ENCODE results near the gene NEURL2.
A peak's percentile ranks its signal among the peaks of the same experiment; 100 is the strongest.
"Not testable (repeated sequence)": the region's sequence is repeated elsewhere in the genome, so short reads cannot be mapped to it uniquely, and the experiment has no call there.

The NEURL2 gene, protein sequence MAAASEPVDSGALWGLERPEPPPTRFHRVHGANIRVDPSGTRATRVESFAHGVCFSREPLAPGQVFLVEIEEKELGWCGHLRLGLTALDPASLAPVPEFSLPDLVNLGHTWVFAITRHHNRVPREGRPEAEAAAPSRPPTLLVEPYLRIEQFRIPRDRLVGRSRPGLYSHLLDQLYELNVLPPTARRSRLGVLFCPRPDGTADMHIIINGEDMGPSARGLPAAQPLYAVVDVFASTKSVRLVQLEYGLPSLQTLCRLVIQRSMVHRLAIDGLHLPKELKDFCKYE

GRCh38 chr20:45890985-45891983, at the start of gene NEURL2, which contains the start of gene CTSA:
NEURL2 (minus strand) TSS chr20:45891208; CDS start chr20:45890991, 217 bp downstream.
CTSA (plus strand) TSS chr20:45891335; CDS start chr20:45891569, 234 bp downstream.
- DNase-seq, result peak; percentile 87

- DNase-seq, result no peak
Measured at GRCh38 chr20:45940469-45940868, 49.5 kb upstream of the NEURL2 start.

GRCh38 chr20:45940053-45940452, 49.0 kb upstream of the NEURL2 start:
- DNase-seq, result no peak

DNA sequence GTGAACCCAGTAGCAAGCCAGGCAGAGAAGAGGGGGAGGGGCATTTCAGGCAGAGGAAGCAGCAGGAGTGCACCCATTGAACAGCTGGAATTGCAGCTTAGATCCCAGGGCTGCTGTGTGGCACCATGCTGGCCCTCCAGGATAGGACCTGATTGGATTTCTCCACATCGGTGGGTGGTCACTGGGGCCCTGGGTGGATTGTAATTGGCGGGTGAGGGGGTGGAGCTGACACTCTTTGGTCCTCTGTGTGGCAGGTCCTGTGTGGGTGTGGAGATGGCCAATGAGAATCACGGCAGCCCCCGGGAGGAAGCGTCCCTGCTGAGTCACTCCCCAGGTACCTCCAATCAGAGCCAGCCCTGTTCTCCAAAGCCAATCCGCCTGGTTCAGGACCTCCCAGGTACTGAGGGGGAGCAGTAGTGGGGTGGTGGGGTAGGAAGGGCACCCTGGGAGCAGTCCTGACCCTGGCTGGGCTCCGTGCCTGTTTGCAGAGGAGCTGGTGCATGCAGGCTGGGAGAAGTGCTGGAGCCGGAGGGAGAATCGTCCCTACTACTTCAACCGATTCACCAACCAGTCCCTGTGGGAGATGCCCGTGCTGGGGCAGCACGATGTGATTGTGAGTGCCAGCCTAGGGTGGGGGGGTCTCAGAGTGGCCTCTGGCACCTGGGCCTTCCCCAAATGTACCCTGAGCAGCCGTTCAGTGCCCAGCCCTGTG, 47.9 kb upstream of the NEURL2 start:
- no peak for DNase-seq

DNA sequence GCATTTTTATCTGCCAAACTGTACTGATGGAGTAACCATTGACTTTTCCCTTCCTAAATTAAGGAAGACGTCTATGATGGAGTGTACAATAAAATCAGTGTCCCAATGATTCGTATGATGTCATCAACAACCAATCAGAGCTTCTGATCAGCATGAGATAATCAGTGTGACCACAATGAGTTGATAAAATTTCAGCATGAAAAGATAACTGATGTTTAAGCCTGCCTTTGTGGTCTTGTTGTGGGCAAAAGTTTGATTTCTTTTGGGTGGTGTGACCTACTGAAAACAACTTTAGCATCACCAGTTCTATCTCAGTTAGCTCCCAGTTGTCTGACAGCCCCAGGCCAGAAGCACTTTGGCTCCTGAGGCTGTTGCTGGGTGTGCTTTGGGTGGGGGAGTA, 46.8 kb upstream of the NEURL2 start:
- no peak for DNase-seq

DNA sequence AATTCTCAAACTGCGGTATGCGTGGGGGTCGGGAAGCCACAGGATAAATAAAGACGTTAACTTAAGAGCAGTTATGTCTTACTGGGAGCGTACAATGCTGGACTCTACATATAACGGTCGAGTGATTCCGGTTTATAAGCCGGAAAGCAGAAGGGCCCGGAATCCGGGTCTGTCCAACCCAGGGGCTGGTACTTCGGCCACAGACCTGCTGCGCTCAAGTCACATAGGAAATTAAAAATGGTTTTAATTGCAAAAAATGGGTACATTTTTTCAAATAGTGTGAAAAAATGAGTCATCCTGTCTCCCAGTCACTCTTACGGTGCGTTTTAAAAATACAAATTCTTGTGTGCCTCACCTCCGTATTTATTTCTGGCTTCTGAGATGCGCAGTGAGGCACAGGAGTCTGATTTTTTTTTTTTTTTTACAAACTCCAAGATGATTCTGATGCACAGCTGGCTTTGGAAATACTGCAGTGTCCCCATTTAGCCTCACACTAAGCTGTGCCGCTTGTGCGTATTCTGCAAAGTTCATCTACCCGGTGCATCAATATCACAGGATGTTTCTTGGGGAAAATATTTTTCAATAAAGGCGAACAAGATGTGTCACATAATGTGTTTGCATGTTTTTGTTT, 44.5 kb upstream of the NEURL2 start:
- no peak for DNase-seq

GRCh38 chr20:45934586-45935415, 43.8 kb upstream of the NEURL2 start, which contains the start of gene PCIF1:
PCIF1 (plus strand) TSS chr20:45934683; CDS start chr20:45939000, 4,317 bp downstream.
- peak; percentile 98 for DNase-seq

GRCh38 chr20:45934046-45934585, 43.1 kb upstream of the NEURL2 start:
- DNase-seq, result no peak

DNA sequence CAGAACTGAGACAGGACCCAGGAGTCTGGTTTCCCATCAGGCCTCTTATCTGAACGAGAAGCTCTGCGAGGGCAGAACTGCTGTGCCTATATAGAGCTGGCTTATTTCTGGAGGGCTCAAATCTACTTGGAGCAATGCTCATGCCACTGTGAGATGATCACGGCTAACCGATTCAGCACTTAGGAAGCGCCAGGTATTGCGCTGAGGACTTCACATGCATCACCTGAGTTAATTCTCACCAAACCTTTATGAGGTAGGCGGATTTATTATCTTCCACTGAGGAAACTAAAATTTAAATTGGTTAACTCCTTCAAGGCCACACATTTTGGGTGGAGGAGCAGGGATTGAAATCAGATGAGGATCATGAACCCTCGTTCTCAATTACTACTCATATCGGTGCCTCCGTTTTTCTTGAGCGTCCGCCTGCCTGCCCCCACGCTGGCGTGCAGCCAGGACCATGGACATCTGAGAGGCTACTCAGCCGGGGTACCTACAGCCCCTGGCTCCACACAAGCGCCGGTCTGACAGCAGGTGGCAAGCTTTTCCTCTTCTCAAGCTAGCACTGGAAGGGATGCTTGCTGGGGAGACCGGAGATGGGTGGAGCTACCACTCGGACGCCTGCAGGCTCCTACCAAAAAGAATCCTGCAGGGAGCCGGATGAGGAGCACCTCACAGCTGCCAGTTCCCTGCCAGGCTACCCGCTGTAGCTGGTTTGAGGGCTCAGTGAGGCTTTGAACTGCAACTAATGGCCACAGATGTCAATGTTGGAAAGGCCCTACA, 42.4 kb upstream of the NEURL2 start:
- DNase-seq, result peak; percentile 50

- DNase-seq, result not testable (repeated sequence)
Measured at GRCh38 chr20:45931680-45932079, 40.7 kb upstream of the NEURL2 start.

- no peak for DNase-seq
Measured at GRCh38 chr20:45927071-45927878, 36.3 kb upstream of the NEURL2 start.

DNA sequence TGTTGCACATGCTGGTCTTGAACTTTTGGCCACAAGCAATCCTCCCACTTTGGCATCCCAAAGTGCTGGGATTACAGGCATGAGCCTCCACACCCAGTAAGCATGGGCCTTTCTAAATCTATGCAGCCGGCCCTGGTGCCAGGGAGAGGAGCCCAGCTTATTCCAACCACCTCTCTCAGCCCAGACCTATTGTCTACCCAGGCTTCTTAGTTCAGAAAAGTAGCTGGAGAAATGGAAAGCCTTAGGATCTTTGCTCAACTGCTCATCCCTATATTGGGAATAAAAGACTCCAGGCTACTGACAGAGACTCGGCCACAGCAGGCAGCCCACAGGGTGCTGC, 35.7 kb upstream of the NEURL2 start:
- DNase-seq, result no peak

GRCh38 chr20:45925821-45926506, 35.0 kb upstream of the NEURL2 start:
- DNase-seq, result no peak

DNA sequence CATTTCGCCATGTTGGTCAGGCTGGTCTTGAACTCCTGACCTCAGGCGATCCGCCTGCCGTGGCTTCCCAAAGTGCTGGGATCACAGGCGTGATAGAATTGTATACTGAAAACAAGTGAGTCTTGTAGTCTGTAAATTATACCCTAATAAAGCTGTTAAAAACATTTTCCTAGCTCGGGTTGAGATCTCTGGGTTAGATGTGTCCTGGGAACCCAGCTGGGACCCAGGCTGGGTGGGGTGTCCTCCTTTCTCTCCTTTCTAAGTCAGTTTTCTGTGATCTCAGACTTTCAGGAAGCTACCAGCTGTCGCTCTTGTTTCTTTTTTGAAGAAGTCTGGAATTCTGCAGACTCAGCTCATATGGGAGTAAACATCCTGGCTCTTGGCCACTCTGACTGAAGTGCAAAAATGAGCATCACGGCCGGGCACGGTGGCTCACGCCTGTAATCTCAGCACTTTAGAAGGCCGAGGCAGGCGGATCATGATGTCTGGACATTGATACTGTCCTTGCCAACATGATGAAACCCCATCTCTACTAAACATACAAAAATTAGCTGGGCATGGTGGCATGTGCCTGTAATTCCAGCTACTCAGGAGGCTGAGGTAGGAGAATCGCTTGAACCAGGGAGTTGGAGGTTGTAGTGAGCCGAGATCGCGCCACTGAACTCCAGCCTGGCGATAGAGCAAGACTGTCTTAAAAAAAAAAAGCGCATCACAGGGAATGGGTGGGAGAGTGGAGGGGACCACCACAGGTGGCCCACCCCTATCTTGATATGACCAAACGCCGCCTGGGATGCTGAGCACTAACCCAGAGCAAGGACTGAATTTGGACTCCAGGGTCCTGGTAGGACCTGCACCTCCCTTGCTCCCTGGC, 33.6 kb upstream of the NEURL2 start:
- no peak for DNase-seq

DNA sequence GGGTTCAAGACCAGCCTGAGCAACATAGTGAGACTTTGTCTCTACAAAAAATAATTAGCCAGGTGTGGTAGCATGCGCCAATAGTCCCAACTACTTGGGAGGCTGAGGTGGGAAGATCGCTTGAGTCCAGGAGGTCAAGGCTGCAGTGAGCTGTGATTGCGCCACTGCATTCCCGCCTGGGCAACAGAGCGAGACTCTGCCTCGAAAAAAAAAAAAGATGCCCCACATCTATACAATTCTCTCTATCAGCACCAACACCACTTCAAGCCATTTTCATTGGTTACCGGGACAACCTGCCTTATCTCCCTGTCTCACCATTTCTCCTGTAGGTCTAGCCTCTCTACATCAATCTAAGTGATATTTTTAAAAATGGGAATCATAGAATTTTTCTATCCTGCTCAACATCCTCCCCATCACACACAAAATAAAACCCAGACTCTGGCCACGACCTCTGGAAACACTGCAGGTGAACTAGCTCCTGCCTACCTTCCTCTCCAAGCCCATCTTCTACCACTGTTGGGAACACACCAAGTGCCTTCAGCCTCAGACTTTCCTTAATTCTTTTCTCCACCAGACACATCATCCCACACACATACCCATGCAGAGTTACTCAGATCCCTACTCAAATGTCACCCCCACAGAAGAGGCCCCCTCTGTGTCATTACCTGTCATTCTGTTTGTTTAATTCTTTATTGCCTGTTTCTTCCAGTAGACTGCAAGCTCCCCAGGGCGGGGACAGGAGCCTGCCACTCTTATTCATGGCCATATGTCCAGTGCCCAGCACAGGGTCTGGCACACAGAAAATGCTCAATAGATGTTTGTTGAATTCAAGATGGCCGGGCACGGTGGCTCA, 30.6 kb upstream of the NEURL2 start:
- no peak for DNase-seq

GRCh38 chr20:45920462-45921336, 29.7 kb upstream of the NEURL2 start:
- DNase-seq, result no peak

Data from stimulated activated CD4-positive, alpha-beta T cell treated with anti-CD3 and anti-CD28 coated beads, Interleukin-4, amount 100 ng/mL, for 1 hour (primary cell).